GM21423 (cell line): ENCODE results near the gene GAS2L1.

Source experiments
- ATAC-seq: cut with Tn5 transposase; IDR thresholded peaks from one replicate; pipeline ENCODE4 v1.9.1; 2021; ENCODE audit warnings: mild to moderate bottlenecking, moderate library complexity; ENCODE audit not compliant: unreplicated experiment

GAS2L1 gene

GRCh38 chr22:29275167-29275566 lies 31.3 kb upstream of the GAS2L1 start:
- ATAC-seq, result no peak

- ATAC-seq, result no peak
Observed at GRCh38 chr22:29275819-29276565, 30.5 kb upstream of the GAS2L1 start.

- ATAC-seq, result no peak
Observed at GRCh38 chr22:29277927-29278326, 28.5 kb upstream of the GAS2L1 start.

GRCh38 chr22:29284196-29284595 lies 22.3 kb upstream of the GAS2L1 start:
- no peak for ATAC-seq

- ATAC-seq, result no peak
Observed at GRCh38 chr22:29288837-29289236, 17.6 kb upstream of the GAS2L1 start.

- ATAC-seq, result no peak
Observed at GRCh38 chr22:29290061-29290460, 16.4 kb upstream of the GAS2L1 start.

- ATAC-seq, result no peak
Observed at GRCh38 chr22:29291215-29291614, 15.2 kb upstream of the GAS2L1 start.

- ATAC-seq, result no peak
Observed at GRCh38 chr22:29292379-29292778, 14.1 kb upstream of the GAS2L1 start.

GRCh38 chr22:29298641-29299040 lies 7.8 kb upstream of the GAS2L1 start:
- ATAC-seq, result no peak

- no peak for ATAC-seq
Observed at GRCh38 chr22:29299136-29299900, 7.1 kb upstream of the GAS2L1 start.

- ATAC-seq, result no peak
Observed at GRCh38 chr22:29300467-29300806, 6.0 kb upstream of the GAS2L1 start.

GRCh38 chr22:29300807-29301601 lies 5.4 kb upstream of the GAS2L1 start:
- no peak for ATAC-seq

- ATAC-seq, result no peak
Observed at GRCh38 chr22:29301716-29302401, 4.6 kb upstream of the GAS2L1 start.

- ATAC-seq, result no peak
Observed at GRCh38 chr22:29302402-29302680, 4.1 kb upstream of the GAS2L1 start.

GRCh38 chr22:29302681-29303465 lies 3.6 kb upstream of the GAS2L1 start:
- ATAC-seq, result no peak

- no peak for ATAC-seq
Observed at GRCh38 chr22:29305836-29306174, 645 bp upstream of the GAS2L1 start.

GRCh38 chr22:29306835-29307595 lies 565 bp downstream of the GAS2L1 start:
- ATAC-seq, result no peak

- no peak for ATAC-seq
Observed at GRCh38 chr22:29307596-29308147, 1.2 kb downstream of the GAS2L1 start.

GRCh38 chr22:29308148-29308790 lies 1.8 kb downstream of the GAS2L1 start:
- no peak for ATAC-seq
